OCI-LY7 (cell line): Measurements from ENCODE around the gene ZNF222.

Source experiments
- CTCF ChIP-seq: fragments of 200-600 bp; sonication (generic); conservative IDR thresholded peaks from 2 replicates; pipeline ENCODE4 v1.5.1; 2014; ENCODE audit warnings: mild to moderate bottlenecking, antibody characterized with exemption, low read length, moderate library complexity, mixed read lengths
- EZH2phosphoT487 ChIP-seq: fragments of 200-600 bp; sonication (generic); IDR thresholded peaks from 2 replicates; pipeline ENCODE4 v1.6.1; 2018; ENCODE audit warnings: low read depth, borderline replicate concordance, mild to moderate bottlenecking, mixed run types, antibody characterized with exemption, low read length, moderate library complexity, mixed read lengths

- TF ChIP-seq CTCF (no peak), EZH2phosphoT487 (no peak)
These were observed 5.7 kb upstream of the ZNF222 start for GRCh38 chr19:44019498-44019897.
